Aorta (tissue), 5 donors: ENCODE data around the gene SLC38A2. TPM values are rescaled to one million over a fixed set of nuclear protein-coding genes. Genes with fewer than 3 reads are reported as not detected.
A peak's percentile ranks its signal among the peaks of the same experiment; 100 is the strongest.

Experiments
- ATAC-seq: fragments of 200-7000 bp; cut with Tn5 transposase; one replicate; pipeline ENCODE4 v1.9.1; 2022; ENCODE audit warnings: moderate library complexity; ENCODE audit not compliant: low FRiP score
- DNase-seq, 2 donors: peaks; one replicate each; pipeline ENCODE4 v3.0.0-alpha.2; 2020
- H3K27ac ChIP-seq, 2 donors: one replicate each; pipeline ENCODE4 v1.5.1; 2013; ENCODE audit warnings: low read length in 2 of 2, mild to moderate bottlenecking in 2 of 2, moderate library complexity in 2 of 2, control low read depth in 1 of 2, inconsistent platforms in 1 of 2, low read depth in 1 of 2
- H3K27me3 ChIP-seq, 2 donors: one replicate each; pipeline ENCODE4 v1.6.1; 2013; ENCODE audit warnings: control low read depth in 1 of 2, low read length in 1 of 2, mild to moderate bottlenecking in 1 of 2, moderate library complexity in 1 of 2; ENCODE audit not compliant: insufficient read depth in 2 of 2, control insufficient read depth in 1 of 2
- H3K36me3 ChIP-seq, 2 donors: one replicate each; pipeline ENCODE4 v1.6.1; 2013; ENCODE audit warnings: control low read depth in 1 of 2, low read length in 1 of 2, mild to moderate bottlenecking in 1 of 2; ENCODE audit not compliant: insufficient read depth in 2 of 2, control insufficient read depth in 1 of 2
- H3K4me1 ChIP-seq, 2 donors: one replicate each; pipeline ENCODE4 v1.6.1; 2013; ENCODE audit warnings: low read length in 2 of 2, control low read depth in 1 of 2, mild to moderate bottlenecking in 1 of 2, moderate library complexity in 1 of 2; ENCODE audit not compliant: insufficient read depth in 2 of 2, control insufficient read depth in 1 of 2
- H3K4me3 ChIP-seq, 2 donors: one replicate each; pipeline ENCODE4 v1.5.1; 2013; ENCODE audit warnings: low read length in 2 of 2, control low read depth in 1 of 2, mild to moderate bottlenecking in 1 of 2
- H3K9me3 ChIP-seq: one replicate; pipeline ENCODE4 v1.6.1; 2013; ENCODE audit warnings: mild to moderate bottlenecking, low read length; ENCODE audit not compliant: control insufficient read depth
- WGBS, 2 donors: extraction: QIAGEN DNeasy Blood & Tissue Kit; methylation state at CpG; one replicate each; pipeline ENCODE4 v1.1.7; 2013; 5-methylcytosine and 5-hydroxymethylcytosine counted together
- intact Hi-C, 2 donors: fragments of 100-400 bp; cut with DNase I; formaldehyde crosslinking; loops; one replicate each; pipeline versions ENCODE4 v1.14.2 to v1.15.0; 2022
- polyA plus RNA-seq, 2 donors: library from polyadenylated mRNA; stranded (reverse); fragments of 200-250 nt; gene quantifications; one replicate each; pipeline ENCODE4 v1.2.3, GENCODE V29; 2013
- total RNA-seq, 2 donors: library from RNA; stranded (reverse); fragmentation: NEBNext Ultra II Directional; extraction: Animal tissue kit (Norgen Biotek cat#: 25700); gene quantifications; one replicate each; pipeline ENCODE4 v1.2.1, GENCODE V29; 2021
- donor health status: healthy with polysubstance abuse.
- donor health status: Bipolar disorder and iron deficiency.
- donor health status: DM: no; HTN: no; CAD: no.
- donor health status: DM: no; HTN: no; CAD: no.
- donor health status: DM: yes; HTN: yes; CAD: no.

SLC38A2 gene
- total and polyA plus RNA-seq, 4 donors: 46.0 to 405 (median 268) TPM

DNA sequence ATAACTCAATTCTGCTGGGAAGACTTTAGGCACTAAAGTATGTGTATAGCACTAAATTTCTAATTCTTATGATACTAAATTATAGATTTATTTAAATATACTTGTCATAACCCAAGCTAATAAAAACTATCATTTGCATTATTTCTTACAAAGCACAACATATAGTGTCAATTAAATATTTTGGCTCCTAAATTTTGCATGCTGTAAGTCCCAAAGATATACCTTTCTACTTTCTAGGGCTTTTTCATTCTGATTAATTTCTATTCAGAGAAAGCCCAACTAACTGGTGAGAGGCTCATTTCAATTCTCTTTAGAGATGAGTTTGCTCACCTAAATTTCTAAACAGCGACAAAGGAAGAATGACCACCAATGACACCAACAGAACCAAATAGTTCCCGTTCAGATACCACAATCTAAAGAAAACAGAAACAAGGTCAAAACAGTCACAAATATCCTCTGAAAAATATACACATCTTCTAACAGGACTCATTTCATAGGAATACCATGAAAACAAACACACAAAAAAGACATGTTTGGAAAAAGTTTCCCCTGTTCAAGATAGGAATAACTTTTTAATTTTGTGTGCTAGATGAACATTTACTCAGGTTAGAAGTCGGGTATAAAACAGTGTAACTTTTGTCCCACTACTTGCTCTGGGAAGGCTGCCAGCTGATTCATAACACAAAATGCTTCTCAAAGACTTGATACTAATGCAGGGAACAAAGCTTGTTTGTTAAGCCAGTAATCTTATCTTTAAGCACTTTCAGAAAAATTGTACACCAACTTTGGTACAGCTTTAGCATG lies 7.6 kb downstream of the SLC38A2 start:
- H3K36me3 ChIP-seq: peaks cover 5 to 20% of the 10 kb centered on the region in 2 donors
- ATAC-seq (peak; percentile 47), DNase-seq (peak in 1 of 2 donors; percentile 48)
- peak overlapping the region in 1 of 2 donors; percentile 34 for H3K4me3 ChIP-seq
- H3K27me3 ChIP-seq: no peaks in the 10 kb centered on the region
- no peaks in the 10 kb centered on the region for H3K9me3 ChIP-seq
- peaks cover 9% of the 10 kb centered on the region in 2 donors for H3K4me1 ChIP-seq
- 22 to 29% methylated on average over 3 of the region's 3 CpGs for WGBS, 2 donors
- H3K27ac ChIP-seq: no peak overlapping the region
- intact Hi-C loops: loop anchor here in 1 of 2 donors (10.0 kb wide), 1 partner anchor 210 kb away; no protein-coding TSS in a partner anchor

- Histone ChIP-seq H3K27ac (no peak overlapping the region), H3K4me1 (peaks cover 9 to 10% of the 10 kb centered on the region in 2 donors), H3K27me3 (no peaks in the 10 kb centered on the region), H3K4me3 (no peak overlapping the region), H3K36me3 (peaks cover 5 to 24% of the 10 kb centered on the region in 2 donors), H3K9me3 (no peaks in the 10 kb centered on the region)
- DNase-seq (no peak), ATAC-seq (no peak)
- WGBS, 2 donors: 63 to 64% methylated on average over 3 of the region's 3 CpGs
- intact Hi-C loops: loop anchor here in 1 of 2 donors (10.0 kb wide), 1 partner anchor 209 kb away; no protein-coding TSS in a partner anchor
These were observed 8.3 kb downstream of the SLC38A2 start for GRCh38 chr12:46364300-46364696.

- 62 to 66% methylated on average over 9 of the region's 9 CpGs for WGBS, 2 donors
- intact Hi-C loops: loop anchor here in 1 of 2 donors (10.0 kb wide), 1 partner anchor 209 kb away; no protein-coding TSS in a partner anchor
- Histone ChIP-seq H3K9me3 (no peaks in the 10 kb centered on the region), H3K4me1 (peaks cover 9 to 10% of the 10 kb centered on the region in 2 donors), H3K4me3 (no peak overlapping the region), H3K27me3 (no peaks in the 10 kb centered on the region), H3K27ac (no peak overlapping the region), H3K36me3 (peaks cover 6 to 26% of the 10 kb centered on the region in 2 donors)
- ATAC-seq (no peak), DNase-seq (no peak)
These were observed 8.8 kb downstream of the SLC38A2 start for GRCh38 chr12:46363582-46364299.

DNA sequence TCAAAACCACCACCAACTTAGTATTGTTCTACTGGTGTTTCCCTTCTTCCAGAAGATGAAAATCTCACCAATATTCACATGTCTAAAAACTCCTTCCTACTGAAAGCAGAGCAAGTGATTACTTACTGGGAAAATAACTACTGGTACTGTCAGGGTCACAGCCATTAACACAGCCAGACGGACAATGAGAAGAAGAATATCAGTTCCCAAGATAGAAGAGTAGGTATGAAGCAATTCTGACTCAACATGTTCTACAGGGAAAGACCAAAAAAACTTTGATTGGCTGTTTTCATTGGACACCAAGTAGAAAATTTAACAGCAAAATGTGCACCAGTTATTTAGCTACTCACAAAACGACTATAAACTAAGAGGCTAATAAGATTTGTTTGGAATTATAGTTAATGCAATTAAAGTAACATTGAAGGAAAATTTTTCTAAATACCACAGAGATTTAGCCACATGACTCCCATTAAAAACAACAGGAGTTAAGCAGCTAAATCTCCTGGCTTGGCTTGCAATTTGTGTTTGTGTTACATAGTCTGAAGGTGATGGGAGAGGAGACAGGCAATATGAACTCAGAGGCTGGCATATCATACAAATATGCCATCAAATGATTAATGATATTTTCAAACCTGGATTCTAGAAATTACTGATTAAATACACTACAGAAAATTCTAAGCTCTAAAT lies 9.5 kb downstream of the SLC38A2 start:
- Histone ChIP-seq H3K4me1 (peaks cover 6 to 9% of the 10 kb centered on the region in 2 donors), H3K4me3 (no peak overlapping the region), H3K9me3 (no peaks in the 10 kb centered on the region), H3K36me3 (peaks cover 6 to 26% of the 10 kb centered on the region in 2 donors), H3K27me3 (no peaks in the 10 kb centered on the region), H3K27ac (no peak overlapping the region)
- DNase-seq: no peak
- ATAC-seq: no peak
- WGBS, 2 donors: 8 to 10% methylated on average over 2 of the region's 2 CpGs
- intact Hi-C loops: loop anchor here in 1 of 2 donors (10.0 kb wide), 1 partner anchor 208 kb away; no protein-coding TSS in a partner anchor

DNA sequence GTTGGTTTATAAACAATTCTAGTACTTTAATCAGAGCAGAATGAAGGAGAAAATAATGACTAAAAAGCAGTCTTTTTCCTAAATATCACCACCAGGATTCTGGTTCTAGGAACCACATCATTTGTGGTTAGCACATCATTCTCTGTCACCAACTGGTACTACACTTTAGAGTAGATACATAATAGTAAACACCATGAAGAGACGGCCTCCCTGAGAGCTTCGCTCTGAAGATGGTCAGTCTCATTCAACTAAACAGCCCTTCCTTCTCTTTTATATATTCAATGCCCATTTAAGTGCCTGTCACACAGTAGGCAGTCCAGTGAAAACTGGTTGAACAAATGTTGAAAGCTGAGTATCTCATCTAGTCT lies 10.9 kb downstream of the SLC38A2 start:
- WGBS, 2 donors: 77 to 83% methylated on average over 2 of the region's 2 CpGs
- intact Hi-C loops: loop anchor here in 1 of 2 donors (10.0 kb wide), 1 partner anchor 207 kb away; no protein-coding TSS in a partner anchor
- Histone ChIP-seq H3K36me3 (peaks cover 1 to 23% of the 10 kb centered on the region in 2 donors), H3K9me3 (no peaks in the 10 kb centered on the region), H3K27ac (no peak overlapping the region), H3K27me3 (no peaks in the 10 kb centered on the region), H3K4me1 (peaks cover 3 to 9% of the 10 kb centered on the region in 2 donors), H3K4me3 (no peak overlapping the region)
- ATAC-seq: no peak
- DNase-seq: no peak

- no peaks in the 10 kb centered on the region for H3K27me3 ChIP-seq
- DNase-seq (no peak), ATAC-seq (no peak)
- peaks cover 1 to 22% of the 10 kb centered on the region in 2 donors for H3K36me3 ChIP-seq
- 32 to 45% methylated on average over 2 of the region's 2 CpGs for WGBS, 2 donors
- H3K27ac ChIP-seq: peak overlapping the region in 1 of 2 donors; percentile 12
- intact Hi-C loops: loop anchor here in 1 of 2 donors (10.0 kb wide), 1 partner anchor 206 kb away; no protein-coding TSS in a partner anchor
- no peaks in the 10 kb centered on the region for H3K9me3 ChIP-seq
- H3K4me3 ChIP-seq: no peak overlapping the region
- H3K4me1 ChIP-seq: peaks cover 3 to 9% of the 10 kb centered on the region in 2 donors
These were observed 11.5 kb downstream of the SLC38A2 start for GRCh38 chr12:46360908-46361666.

DNA sequence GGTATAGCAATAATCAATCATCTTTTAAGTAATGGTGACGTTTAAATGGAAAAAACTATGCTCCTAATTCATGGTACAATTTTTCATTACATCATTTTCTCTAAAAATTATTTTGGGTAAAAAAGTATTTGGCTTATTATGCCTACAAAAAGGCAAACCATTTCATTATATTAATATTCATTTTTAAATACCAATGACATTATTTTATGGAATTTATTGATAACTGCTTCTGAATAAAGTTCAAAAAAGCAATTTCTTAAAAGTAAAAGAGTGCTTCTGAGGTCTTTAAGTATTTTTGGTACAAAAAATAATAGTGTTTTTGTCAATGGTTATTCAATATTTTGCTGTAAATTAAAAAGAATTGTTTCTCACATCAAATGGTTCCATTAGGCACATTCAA lies 12.2 kb downstream of the SLC38A2 start:
- Histone ChIP-seq H3K9me3 (no peaks in the 10 kb centered on the region), H3K4me1 (peaks cover 3 to 9% of the 10 kb centered on the region in 2 donors), H3K36me3 (peaks cover 1 to 19% of the 10 kb centered on the region in 2 donors), H3K27me3 (no peaks in the 10 kb centered on the region), H3K27ac (no peak overlapping the region), H3K4me3 (no peak overlapping the region)
- no peak for ATAC-seq
- DNase-seq: no peak
- intact Hi-C loops: loop anchor here in 1 of 2 donors (10.0 kb wide), 1 partner anchor 206 kb away; no protein-coding TSS in a partner anchor
- 53 to 69% methylated on average over 1 of the region's 1 CpG for WGBS, 2 donors
